DOHH2 (cell line): ENCODE results near the gene CALHM6.
A peak's percentile ranks its signal among the peaks of the same experiment; 100 is the strongest.

Experiments
- H3F3A ChIP-seq: fragments of 200-600 bp; sonication (generic), shearing (Covaris generic); 2 replicates; pipeline ENCODE4 v1.6.0; 2016; ENCODE audit warnings: antibody characterized with exemption, mild to moderate bottlenecking; ENCODE audit not compliant: control insufficient read depth, insufficient read depth
- H3K27ac ChIP-seq: fragments of 200-600 bp; sonication (generic); 2 replicates; pipeline ENCODE4 v1.5.1; 2014; ENCODE audit warnings: low read depth, mild to moderate bottlenecking, low read length, moderate library complexity
- H3K27me3 ChIP-seq: fragments of 200-600 bp; sonication (generic); 2 replicates; pipeline ENCODE4 v1.6.1; 2014; ENCODE audit warnings: mild to moderate bottlenecking, low read length, mixed read lengths; ENCODE audit not compliant: control insufficient read depth
- H3K36me3 ChIP-seq: fragments of 200-600 bp; sonication (generic); 2 replicates; pipeline ENCODE4 v1.6.1; 2014; ENCODE audit warnings: mild to moderate bottlenecking, low read length, moderate library complexity, mixed read lengths; ENCODE audit not compliant: control insufficient read depth
- H3K4me1 ChIP-seq: fragments of 200-600 bp; sonication (generic); 2 replicates; pipeline ENCODE4 v1.6.1; 2014; ENCODE audit warnings: mild to moderate bottlenecking, low read length, mixed read lengths; ENCODE audit not compliant: control insufficient read depth
- H3K4me2 ChIP-seq: fragments of 200-600 bp; sonication (generic); 2 replicates; pipeline ENCODE4 v1.6.0; 2014; ENCODE audit warnings: mild to moderate bottlenecking, low read length, moderate library complexity
- H3K4me3 ChIP-seq: fragments of 200-600 bp; sonication (generic); 2 replicates; pipeline ENCODE4 v1.5.1; 2014; ENCODE audit warnings: mild to moderate bottlenecking, low read length, mixed read lengths
- H3K79me2 ChIP-seq: fragments of 200-600 bp; sonication (generic); 2 replicates; pipeline ENCODE4 v1.6.1; 2014; ENCODE audit warnings: mild to moderate bottlenecking, low read length, mixed read lengths; ENCODE audit not compliant: control insufficient read depth
- H3K9me2 ChIP-seq: fragments of 200-600 bp; sonication (generic); replicated peaks from 2 replicates; pipeline ENCODE4 v1.6.1; 2014; ENCODE audit warnings: mild to moderate bottlenecking, low read length, mixed read lengths; ENCODE audit not compliant: control insufficient read depth
- H3K9me3 ChIP-seq: fragments of 200-600 bp; sonication (generic); 2 replicates; pipeline ENCODE4 v1.6.1; 2014; ENCODE audit warnings: antibody characterized with exemption, low read length, mixed read lengths; ENCODE audit not compliant: control insufficient read depth, insufficient read depth
- H4K20me1 ChIP-seq: fragments of 200-600 bp; sonication (generic); 2 replicates; pipeline ENCODE4 v1.6.0; 2014; ENCODE audit warnings: low read depth, mild to moderate bottlenecking, antibody characterized with exemption, low read length, moderate library complexity; ENCODE audit not compliant: control insufficient read depth, insufficient read depth
- CTCF ChIP-seq: fragments of 200-600 bp; sonication (generic); IDR thresholded peaks from one replicate; pipeline ENCODE4 v1.5.1; 2014; ENCODE audit warnings: antibody characterized with exemption, mild to moderate bottlenecking, low read depth, low read length; ENCODE audit not compliant: poor library complexity, severe bottlenecking
- EZH2phosphoT487 ChIP-seq: fragments of 200-600 bp; sonication (generic); IDR thresholded peaks from 2 replicates; pipeline ENCODE4 v1.6.1; 2017; ENCODE audit warnings: borderline replicate concordance, mild to moderate bottlenecking, antibody characterized with exemption, low read length, moderate library complexity, mixed read lengths

The CALHM6 gene

GRCh38 chr6:116461331-116461931 is at the start of gene CALHM6:
TSS of gene CALHM6 (plus strand) at chr6:116461375. CDS start at chr6:116461930, 555 bp downstream.
- peaks cover 18% of the 10 kb centered on the region for H3K4me1 ChIP-seq
- H3K4me3 ChIP-seq = peak within 1 kb of the TSS; percentile 31
- TF ChIP-seq EZH2phosphoT487 = no peak
- no peak for TF ChIP-seq CTCF
- no peaks in the 10 kb centered on the region for H4K20me1 ChIP-seq
- no peaks in the 10 kb centered on the region for H3K79me2 ChIP-seq
- no peak within 1 kb of the TSS for H3K27ac ChIP-seq
- H3K4me2 ChIP-seq = peak within 1 kb of the TSS; percentile 43
- no peaks in the 10 kb centered on the region; the same call in 1 of the 2 replicates for H3F3A ChIP-seq
- no peaks in the 10 kb centered on the region for H3K36me3 ChIP-seq
- H3K27me3 ChIP-seq = peaks cover 44% of the 10 kb centered on the region
- H3K9me2 ChIP-seq = no peaks in the 10 kb centered on the region
- no peaks in the 10 kb centered on the region for H3K9me3 ChIP-seq

GRCh38 chr6:116412270-116412669 is 48.9 kb upstream of the CALHM6 start:
- H3K27ac ChIP-seq = no peak overlapping the region
- H3K79me2 ChIP-seq = no peaks in the 10 kb centered on the region
- H3K4me2 ChIP-seq = no peak overlapping the region
- H3K36me3 ChIP-seq = no peaks in the 10 kb centered on the region
- H3K9me2 ChIP-seq = no peaks in the 10 kb centered on the region
- H3K9me3 ChIP-seq = no peaks in the 10 kb centered on the region
- no peaks in the 10 kb centered on the region for H4K20me1 ChIP-seq
- peaks cover 24% of the 10 kb centered on the region for H3K27me3 ChIP-seq
- TF ChIP-seq EZH2phosphoT487 (no peak), CTCF (no peak)
- H3K4me1 ChIP-seq = peaks cover 5% of the 10 kb centered on the region; the same call in 1 of the 2 replicates
- H3K4me3 ChIP-seq = no peak overlapping the region
- H3F3A ChIP-seq = no peaks in the 10 kb centered on the region

GRCh38 chr6:116413357-116413756 is 47.8 kb upstream of the CALHM6 start:
- Histone ChIP-seq H3K79me2 (no peaks in the 10 kb centered on the region), H3K4me2 (no peak overlapping the region), H3K27ac (no peak overlapping the region), H3K4me3 (no peak overlapping the region), H3K27me3 (peaks cover 13% of the 10 kb centered on the region), H4K20me1 (no peaks in the 10 kb centered on the region), H3K9me3 (no peaks in the 10 kb centered on the region), H3K36me3 (no peaks in the 10 kb centered on the region), H3K9me2 (no peaks in the 10 kb centered on the region), H3K4me1 (peaks cover 5% of the 10 kb centered on the region; the same call in 1 of the 2 replicates), H3F3A (no peaks in the 10 kb centered on the region)
- TF ChIP-seq EZH2phosphoT487 (no peak), CTCF (no peak)
